MM.1S (cell line): ENCODE measurements around the gene MECP2.
"Not testable (repeated sequence)": the region's sequence is repeated elsewhere in the genome, so short reads cannot be mapped to it uniquely, and the experiment has no call there.

Source experiments
- DNase-seq: peaks from one replicate; pipeline ENCODE4 v3.0.0-alpha.2; 2015
- H2AFZ ChIP-seq: fragments of 300-600 bp; sonication (generic); 2 replicates; pipeline ENCODE4 v1.6.0; 2016; ENCODE audit warnings: antibody characterized with exemption, low read length
- H3F3A ChIP-seq: fragments of 300-600 bp; sonication (generic); 2 replicates; pipeline ENCODE4 v1.6.1; 2016; ENCODE audit warnings: mild to moderate bottlenecking, antibody characterized with exemption, low read length, moderate library complexity, mixed read lengths; ENCODE audit not compliant: insufficient read depth
- H3K27ac ChIP-seq: fragments of 300-600 bp; sonication (generic); 2 replicates; pipeline ENCODE4 v1.5.1; 2016; ENCODE audit warnings: mild to moderate bottlenecking, low read length
- H3K27me3 ChIP-seq: fragments of 300-600 bp; sonication (generic); replicated peaks from 2 replicates; pipeline ENCODE4 v1.6.0; 2016; ENCODE audit warnings: low read length; ENCODE audit not compliant: insufficient read depth
- H3K36me3 ChIP-seq: fragments of 300-600 bp; sonication (generic); replicated peaks from 2 replicates; pipeline ENCODE4 v1.6.1; 2016; ENCODE audit warnings: mild to moderate bottlenecking, low read length, mixed read lengths; ENCODE audit not compliant: insufficient read depth
- H3K4me1 ChIP-seq: fragments of 300-600 bp; sonication (generic); 2 replicates; pipeline ENCODE4 v1.6.1; 2016; ENCODE audit warnings: low read length, mixed read lengths
- H3K4me2 ChIP-seq: fragments of 300-600 bp; sonication (generic); 2 replicates; pipeline ENCODE4 v1.6.0; 2016; ENCODE audit warnings: low read depth, low read length
- H3K4me3 ChIP-seq: fragments of 300-600 bp; sonication (generic); 2 replicates; pipeline ENCODE4 v1.5.1; 2016; ENCODE audit warnings: low read length, mixed read lengths
- H3K79me2 ChIP-seq: fragments of 300-600 bp; sonication (generic); 2 replicates; pipeline ENCODE4 v1.6.1; 2016; ENCODE audit warnings: mixed run types, low read length, mixed read lengths
- H3K9ac ChIP-seq: fragments of 300-600 bp; sonication (generic); 2 replicates; pipeline ENCODE4 v1.6.1; 2016; ENCODE audit warnings: low read length, mixed read lengths
- H3K9me2 ChIP-seq: fragments of 300-600 bp; sonication (generic); replicated peaks from 2 replicates; pipeline ENCODE4 v1.6.1; 2016; ENCODE audit warnings: mild to moderate bottlenecking, low read length, mixed read lengths; ENCODE audit not compliant: insufficient read depth
- H3K9me3 ChIP-seq: fragments of 300-600 bp; sonication (generic); replicated peaks from 2 replicates; pipeline ENCODE4 v1.6.1; 2016; ENCODE audit warnings: mild to moderate bottlenecking, low read length, mixed read lengths; ENCODE audit not compliant: insufficient read depth
- H4K20me1 ChIP-seq: fragments of 300-600 bp; sonication (generic); 2 replicates; pipeline ENCODE4 v1.6.1; 2016; ENCODE audit warnings: mild to moderate bottlenecking, low read length, moderate library complexity, mixed read lengths; ENCODE audit not compliant: insufficient read depth
- CTCF ChIP-seq: fragments of 300-600 bp; sonication (generic); IDR thresholded peaks from 2 replicates; pipeline ENCODE4 v1.5.1; 2016; ENCODE audit warnings: antibody characterized with exemption, low read length, mixed read lengths
- EZH2 ChIP-seq: fragments of 300-600 bp; sonication (generic); optimal IDR thresholded peaks from 2 replicates; pipeline ENCODE3; 2017; ENCODE audit warnings: low read depth, mild to moderate bottlenecking, antibody characterized with exemption, low read length, mixed read lengths
- EZH2phosphoT487 ChIP-seq: fragments of 300-600 bp; sonication (generic); IDR thresholded peaks from 2 replicates; pipeline ENCODE4 v1.6.1; 2018; ENCODE audit warnings: antibody characterized with exemption, low read length

The MECP2 gene

GRCh38 chrX:154097589-154098541 lies at the start of gene MECP2:
TSS of gene MECP2 (minus strand) at chrX:154097717.
- Histone ChIP-seq H3K27ac (peak within 1 kb of the TSS; percentile 34; the same call in 1 of the 2 replicates), H3K4me2 (peak within 1 kb of the TSS; percentile 78), H4K20me1 (peaks cover 23% of the 10 kb centered on the region), H3K27me3 (no peaks in the 10 kb centered on the region), H3K9me2 (no peaks in the 10 kb centered on the region), H3K4me3 (peak within 1 kb of the TSS; percentile 64), H3K9ac (peak within 1 kb of the TSS; percentile 44; the same call in 1 of the 2 replicates), H3K4me1 (peaks cover 9% of the 10 kb centered on the region; the same call in 1 of the 2 replicates), H3K36me3 (no peaks in the 10 kb centered on the region), H3F3A (peaks cover 2% of the 10 kb centered on the region; the same call in 1 of the 2 replicates), H2AFZ (peak within 1 kb of the TSS; percentile 93), H3K9me3 (no peaks in the 10 kb centered on the region), H3K79me2 (peaks cover 39% of the 10 kb centered on the region)
- DNase-seq: peak; percentile 90
- TF ChIP-seq CTCF (no peak), EZH2 (no peak), EZH2phosphoT487 (no peak)

- not testable (repeated sequence) for H3K27ac ChIP-seq, H3K9me2 ChIP-seq, H3K9me3 ChIP-seq, H3K4me1 ChIP-seq, H3K27me3 ChIP-seq, H3K4me3 ChIP-seq, H4K20me1 ChIP-seq, H2AFZ ChIP-seq, H3K9ac ChIP-seq, H3F3A ChIP-seq, DNase-seq, H3K36me3 ChIP-seq, H3K4me2 ChIP-seq, H3K79me2 ChIP-seq
These were observed 46.5 kb upstream of the MECP2 start, which contains the start of gene OPN1LW for GRCh38 chrX:154144010-154144409. TSS of gene OPN1LW (plus strand) at chrX:154144243. CDS start at chrX:154144284, 41 bp downstream.

GRCh38 chrX:154142950-154143745 lies 45.6 kb upstream of the MECP2 start:
- Histone ChIP-seq H3K4me1 (no peaks in the 10 kb centered on the region), H2AFZ (no peak overlapping the region), H3K36me3 (no peaks in the 10 kb centered on the region), H3K27me3 (no peaks in the 10 kb centered on the region), H3K9me2 (no peaks in the 10 kb centered on the region), H3K79me2 (no peaks in the 10 kb centered on the region), H3K4me2 (no peak overlapping the region), H4K20me1 (no peaks in the 10 kb centered on the region), H3K9ac (no peak overlapping the region), H3F3A (no peaks in the 10 kb centered on the region), H3K4me3 (no peak overlapping the region), H3K9me3 (no peaks in the 10 kb centered on the region), H3K27ac (no peak overlapping the region)
- no peak for DNase-seq
- no peak for TF ChIP-seq EZH2phosphoT487

- no peaks in the 10 kb centered on the region for H3K9me3 ChIP-seq
- TF ChIP-seq EZH2 (no peak), EZH2phosphoT487 (no peak), CTCF (no peak)
These were observed 44.9 kb upstream of the MECP2 start for GRCh38 chrX:154142386-154142785.

More at GRCh38 chrX:154142386-154142785, 44.9 kb upstream of the MECP2 start:
- no peaks in the 10 kb centered on the region for H3F3A ChIP-seq
- H3K27ac ChIP-seq: no peak overlapping the region
- H3K79me2 ChIP-seq: no peaks in the 10 kb centered on the region
- no peaks in the 10 kb centered on the region for H3K4me1 ChIP-seq
- no peak overlapping the region for H3K9ac ChIP-seq
- DNase-seq: no peak
- H2AFZ ChIP-seq: no peak overlapping the region
- no peak overlapping the region for H3K4me3 ChIP-seq
- H4K20me1 ChIP-seq: no peaks in the 10 kb centered on the region
- no peaks in the 10 kb centered on the region for H3K27me3 ChIP-seq
- no peaks in the 10 kb centered on the region for H3K36me3 ChIP-seq
- H3K9me2 ChIP-seq: no peaks in the 10 kb centered on the region
- no peak overlapping the region for H3K4me2 ChIP-seq
